Activated CD8-positive, alpha-beta memory T cell treated with anti-CD3 and anti-CD28 coated beads, Interleukin-2, amount 50 U/mL, for 24 hours (primary cell): Measurements from ENCODE around the gene MUCL1.

Experiments
- DNase-seq: peaks from one replicate; pipeline ENCODE4 v3.0.0-alpha.2; 2020; ENCODE audit errors: extremely low read depth

The MUCL1 gene

GRCh38 chr12:54891717-54892478 is 37.6 kb downstream of the MUCL1 start:
- DNase-seq = no peak
